Endothelial cell of umbilical vein (primary cell): ENCODE data around the gene DNAJC3. TPM values are rescaled to one million over a fixed set of nuclear protein-coding genes. Genes with fewer than 3 reads are reported as not detected.

Source experiments
- BruUV-seq: library from RNA; stranded (reverse); fragments of 400-500 nt; replicated peaks from 2 replicates; lab custom pipeline; 2021; lab: Mats Ljungman, UMichigan
- CTCF ChIA-PET: fragments of 300-600, 350-600 bp; sonication (Branson Sonifier 250); formaldehyde crosslinking; loops from one replicate; lab custom pipeline; 2021; ENCODE audit warnings: antibody characterized with exemption, inconsistent platforms; lab: Charles Lee
- POLR2A ChIA-PET: fragments of 300-600, 350-600 bp; sonication (Branson Sonifier 250); formaldehyde crosslinking; loops from one replicate; lab custom pipeline; 2021; ENCODE audit warnings: antibody characterized with exemption, inconsistent platforms; lab: Charles Lee
- DNase-seq: peaks from one replicate; pipeline ENCODE4 v3.0.0-alpha.2; 2011; ENCODE audit warnings: low read depth, low spot score
- FAIRE-seq: peaks from 2 replicates; lab custom pipeline; 2011; peaks lifted over from hg19 to GRCh38; lab: Jason Lieb, UNC
- H2AFZ ChIP-seq: 2 replicates; pipeline ENCODE4 v1.6.0; 2012; ENCODE audit warnings: low read depth, low read length, control low read depth, inconsistent platforms
- H3K27ac ChIP-seq: 2 replicates; pipeline ENCODE4 v1.5.1; 2011; ENCODE audit warnings: low read depth, mild to moderate bottlenecking, control low read depth, low read length, moderate library complexity; ENCODE audit not compliant: insufficient read depth
- H3K27me3 ChIP-seq, 2 experiments: 2 replicates each; pipeline versions ENCODE4 v1.6.0 to v1.6.1; 2011; ENCODE audit warnings: low read length in 2 of 2, mixed read lengths in 1 of 2; ENCODE audit not compliant: control insufficient read depth in 2 of 2, insufficient read depth in 2 of 2
- H3K36me3 ChIP-seq, 2 experiments: 2 replicates in 1 of 2; 3 replicates in 1 of 2; pipeline ENCODE4 v1.5.1; 2011; ENCODE audit warnings: low read length in 2 of 2, mild to moderate bottlenecking in 1 of 2, moderate library complexity in 1 of 2; ENCODE audit not compliant: control insufficient read depth in 2 of 2, insufficient read depth in 2 of 2; ENCODE audit errors: extremely low read depth in 1 of 2
- H3K4me1 ChIP-seq: 3 replicates; pipeline ENCODE4 v1.5.1; 2011; ENCODE audit warnings: mild to moderate bottlenecking, low read length; ENCODE audit not compliant: control insufficient read depth, insufficient read depth; ENCODE audit errors: extremely low read depth
- H3K4me2 ChIP-seq: 2 replicates; pipeline ENCODE4 v1.6.1; 2011; ENCODE audit warnings: low read length, control low read depth, mixed read lengths; ENCODE audit not compliant: insufficient read depth
- H3K4me3 ChIP-seq, 3 experiments: fragments of 200-600 bp in 1 of 3; sonication (generic), shearing (Covaris generic) in 1 of 3; replicated peaks in 1 of 3; 2 replicates each; pipeline ENCODE4 v1.5.1; 2011 to 2016; ENCODE audit warnings: control low read depth in 3 of 3, low read length in 3 of 3, mild to moderate bottlenecking in 2 of 3, inconsistent platforms in 1 of 3, low read depth in 1 of 3, moderate library complexity in 1 of 3; ENCODE audit not compliant: insufficient read depth in 1 of 3
- H3K79me2 ChIP-seq: 2 replicates; pipeline ENCODE4 v1.6.0; 2012; ENCODE audit warnings: low read length, inconsistent platforms; ENCODE audit not compliant: control insufficient read depth, insufficient read depth
- H3K9ac ChIP-seq: replicated peaks from 2 replicates; pipeline ENCODE3; 2011; ENCODE audit warnings: low read length, control low read depth; ENCODE audit not compliant: insufficient read depth; ENCODE audit errors: extremely low read depth
- H3K9me1 ChIP-seq: replicated peaks from 3 replicates; pipeline ENCODE4 v1.6.0; 2011; ENCODE audit warnings: mild to moderate bottlenecking, low read length; ENCODE audit not compliant: control insufficient read depth, insufficient read depth; ENCODE audit errors: extremely low read depth
- H3K9me3 ChIP-seq: replicated peaks from 2 replicates; pipeline ENCODE4 v1.5.1; 2012; ENCODE audit warnings: low read length, inconsistent platforms; ENCODE audit not compliant: control insufficient read depth, insufficient read depth
- H4K20me1 ChIP-seq: replicated peaks from 2 replicates; pipeline ENCODE3; 2011; ENCODE audit warnings: mild to moderate bottlenecking, low read length; ENCODE audit not compliant: control insufficient read depth, insufficient read depth; ENCODE audit errors: extremely low read depth
- EZH2 ChIP-seq: IDR thresholded peaks from 2 replicates; pipeline ENCODE4 v1.6.1; 2012; ENCODE audit warnings: borderline replicate concordance, low read depth, mild to moderate bottlenecking, moderate library complexity, low read length, inconsistent platforms; ENCODE audit not compliant: severe bottlenecking
- FOS ChIP-seq: IDR thresholded peaks from 2 replicates; pipeline ENCODE4 v1.6.1; 2011; ENCODE audit warnings: mild to moderate bottlenecking, low read length, moderate library complexity, borderline replicate concordance; ENCODE audit not compliant: insufficient read depth
- GATA2 ChIP-seq: IDR thresholded peaks from 2 replicates; pipeline ENCODE4 v1.7.0; 2011; ENCODE audit warnings: low read depth, mild to moderate bottlenecking, moderate library complexity, mixed read lengths, low read length; ENCODE audit not compliant: insufficient read length, insufficient read depth
- JUN ChIP-seq: IDR thresholded peaks from 2 replicates; pipeline ENCODE4 v1.6.1; 2011; ENCODE audit warnings: borderline replicate concordance, low read depth; ENCODE audit not compliant: insufficient read length, insufficient read depth
- MAX ChIP-seq: IDR thresholded peaks from 2 replicates; pipeline ENCODE4 v1.6.1; 2011; ENCODE audit not compliant: insufficient read depth, insufficient read length
- MYC ChIP-seq: IDR thresholded peaks from one replicate; pipeline ENCODE4 v1.6.1; 2011; ENCODE audit warnings: mild to moderate bottlenecking, low read depth, low read length
- POLR2A ChIP-seq: IDR thresholded peaks from 2 replicates; pipeline ENCODE4 v1.6.1; 2012; ENCODE audit warnings: low read depth, mild to moderate bottlenecking, control low read depth, low read length
- POLR2AphosphoS5 ChIP-seq: IDR thresholded peaks from 2 replicates; pipeline ENCODE4 v1.6.1; 2012; ENCODE audit warnings: low read depth, mild to moderate bottlenecking, control low read depth, low read length, moderate library complexity; ENCODE audit not compliant: insufficient read depth
- dilution Hi-C: fragments of 300-500 bp; cut with MboI; formaldehyde crosslinking; loops from one replicate; pipeline ENCODE4 v1.15.0; 2019; ENCODE audit warnings: low sequenced_read_pairs; ENCODE audit not compliant: extremely low pct_ligation_motif_present
- intact Hi-C: fragments of 100-400 bp; cut with micrococcal nuclease; formaldehyde crosslinking; loops from one replicate; pipeline ENCODE4 v1.10.0; 2022
- polyA plus RNA-seq, 4 experiments: library from polyadenylated mRNA; depleted of rRNA in 3 of 4; stranded (reverse) in 3 of 4; unstranded in 1 of 4; fragments of >200 nt; gene quantifications; 2 replicates each; pipeline versions ENCODE4 v1.2.1 to v1.2.3, GENCODE V29; 2011 to 2012; ENCODE audit warnings: missing spikeins in 1 of 4
- total RNA-seq: library from RNA; stranded (reverse); gene quantifications from 2 replicates; pipeline ENCODE4 v1.2.3, GENCODE V29; 2021
- TF ChIP-seq, protein P1 (sequence below), 2 donors: IDR thresholded peaks; 1 replicate in 1 of 2; 2 replicates in 1 of 2; pipeline ENCODE4 v1.5.1; 2011; ENCODE audit warnings: low read length in 2 of 2, mild to moderate bottlenecking in 2 of 2, moderate library complexity in 2 of 2, control low read depth in 1 of 2, inconsistent platforms in 1 of 2, low read depth in 1 of 2; ENCODE audit not compliant: insufficient read depth in 1 of 2; ENCODE audit errors: extremely low read depth in 1 of 2

DNAJC3 gene
- total and polyA plus RNA-seq, 2 donors (not counting 3 experiments of a cell fraction or from before 2014, with no cell fraction given): 17.0 to 51.2 TPM

DNA sequence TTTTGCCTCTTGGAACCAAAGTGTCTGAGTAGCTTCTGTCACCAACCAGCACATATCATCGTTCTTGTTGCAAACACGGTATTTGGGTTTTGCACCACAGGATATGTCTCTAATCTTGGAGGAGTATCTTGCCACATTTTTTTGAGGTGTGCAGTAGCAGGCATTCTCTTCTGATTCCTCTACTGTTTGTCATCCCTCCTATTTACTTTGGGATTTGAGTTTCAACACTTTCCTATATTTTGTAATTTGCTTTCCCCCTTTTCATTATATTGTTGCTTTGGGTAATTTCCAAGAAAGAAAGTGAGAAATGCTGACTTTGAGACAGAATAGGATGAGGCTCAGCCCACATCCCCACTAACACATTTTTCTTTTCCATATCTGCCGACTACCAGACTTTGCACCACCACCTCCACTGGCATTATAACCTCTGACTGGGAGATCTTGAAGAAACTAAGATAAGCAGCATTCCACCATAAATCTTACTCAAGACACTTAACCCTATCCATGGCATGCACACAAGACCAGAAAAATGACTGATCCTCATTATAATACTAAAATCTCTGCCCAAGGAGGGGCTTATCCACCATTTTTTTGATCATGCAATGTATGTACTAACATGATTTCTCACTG is 20.4 kb upstream of the DNAJC3 start:
- Histone ChIP-seq H3K27me3 (peaks cover 9 to 10% of the 10 kb centered on the region in 2 experiments), H3K27ac (no peak overlapping the region), H3K9me3 (no peaks in the 10 kb centered on the region), H3K79me2 (no peaks in the 10 kb centered on the region), H3K9me1 (no peaks in the 10 kb centered on the region), H3K4me2 (no peak overlapping the region), H4K20me1 (no peaks in the 10 kb centered on the region), H2AFZ (no peak overlapping the region), H3K4me1 (no peaks in the 10 kb centered on the region), H3K4me3 (no peak overlapping the region), H3K36me3 (no peaks in the 10 kb centered on the region), H3K9ac (no peak overlapping the region)
- CTCF ChIA-PET: no interaction called here
- POLR2A ChIA-PET: no interaction called here
- dilution Hi-C loops: no loop called here
- no peak for FAIRE-seq
- intact Hi-C loops: no loop called here
- no peak for TF ChIP-seq MAX
- no peak for TF ChIP-seq POLR2A
- no peak for TF ChIP-seq MYC
- no peak for TF ChIP-seq JUN
- no peak for TF ChIP-seq FOS
- TF ChIP-seq, protein P1, sequence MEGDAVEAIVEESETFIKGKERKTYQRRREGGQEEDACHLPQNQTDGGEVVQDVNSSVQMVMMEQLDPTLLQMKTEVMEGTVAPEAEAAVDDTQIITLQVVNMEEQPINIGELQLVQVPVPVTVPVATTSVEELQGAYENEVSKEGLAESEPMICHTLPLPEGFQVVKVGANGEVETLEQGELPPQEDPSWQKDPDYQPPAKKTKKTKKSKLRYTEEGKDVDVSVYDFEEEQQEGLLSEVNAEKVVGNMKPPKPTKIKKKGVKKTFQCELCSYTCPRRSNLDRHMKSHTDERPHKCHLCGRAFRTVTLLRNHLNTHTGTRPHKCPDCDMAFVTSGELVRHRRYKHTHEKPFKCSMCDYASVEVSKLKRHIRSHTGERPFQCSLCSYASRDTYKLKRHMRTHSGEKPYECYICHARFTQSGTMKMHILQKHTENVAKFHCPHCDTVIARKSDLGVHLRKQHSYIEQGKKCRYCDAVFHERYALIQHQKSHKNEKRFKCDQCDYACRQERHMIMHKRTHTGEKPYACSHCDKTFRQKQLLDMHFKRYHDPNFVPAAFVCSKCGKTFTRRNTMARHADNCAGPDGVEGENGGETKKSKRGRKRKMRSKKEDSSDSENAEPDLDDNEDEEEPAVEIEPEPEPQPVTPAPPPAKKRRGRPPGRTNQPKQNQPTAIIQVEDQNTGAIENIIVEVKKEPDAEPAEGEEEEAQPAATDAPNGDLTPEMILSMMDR (IDR thresholded peaks at IDR 0.05; ENCODE audit: extremely low read depth in 1 of 2, insufficient read depth in 1 of 2, low read depth in 1 of 2, low read length in 2 of 2): no peak
- TF ChIP-seq EZH2: no peak
- no peak for TF ChIP-seq POLR2AphosphoS5
- no peak for TF ChIP-seq GATA2
- DNase-seq: no peak
- no TSS peak for BruUV-seq
